HepG2 (cell line): ENCODE measurements around the gene QTRT2. TPM values are rescaled to one million over a fixed set of nuclear protein-coding genes. Genes with fewer than 3 reads are reported as not detected.

ENCODE experiments used
- ATAC-seq: fragments of 200-7000 bp; cut with Tn5 transposase; 3 replicates; pipeline ENCODE4 v1.9.1; 2020; ENCODE audit warnings: mild to moderate bottlenecking, moderate library complexity
- BruUV-seq: library from RNA; stranded (reverse); fragments of 400-500 nt; replicated peaks from 2 replicates; lab custom pipeline; 2021; lab: Mats Ljungman, UMichigan
- CTCF ChIA-PET: fragments of 300-600 bp; formaldehyde crosslinking; extraction: SDS; loops from one replicate; lab custom pipeline; 2021; ENCODE audit warnings: low total read pairs, inconsistent platforms, low intra/inter-chr PET ratio; lab: Yijun Ruan, JAX
- POLR2A ChIA-PET: fragments of 350-600 bp; sonication (Branson Sonifier 250); formaldehyde crosslinking; loops from one replicate; lab custom pipeline; 2020; ENCODE audit warnings: antibody characterized with exemption, inconsistent platforms; lab: Yijun Ruan, JAX
- DNase-seq: peaks from one replicate; pipeline ENCODE4 v3.0.0-alpha.2; 2015; ENCODE audit warnings: low spot score
- FAIRE-seq: peaks from 3 replicates; lab custom pipeline; 2011; peaks lifted over from hg19 to GRCh38; lab: Jason Lieb, UNC
- H2AFZ ChIP-seq: one replicate; pipeline ENCODE4 v1.6.1; 2011; ENCODE audit warnings: low read length, inconsistent platforms
- H3K27ac ChIP-seq: fragments of 300-600 bp; 3 replicates; pipeline ENCODE4 v1.8.0; 2011; ENCODE audit warnings: mixed run types, mild to moderate bottlenecking, mixed read lengths, low read length, inconsistent platforms; ENCODE audit not compliant: insufficient read depth; ENCODE audit errors: extremely low read length
- H3K27me3 ChIP-seq, 2 experiments: fragments of 200-600 bp in 1 of 2; 2 replicates in 1 of 2; 3 replicates in 1 of 2; pipeline versions ENCODE4 v1.6.0 to v1.8.0; 2011; ENCODE audit warnings: low read length in 2 of 2, mild to moderate bottlenecking in 2 of 2, moderate library complexity in 2 of 2, inconsistent platforms in 1 of 2; ENCODE audit not compliant: insufficient read depth in 2 of 2, control insufficient read depth in 1 of 2
- H3K36me3 ChIP-seq, 2 experiments: fragments of 200-600 bp in 1 of 2; replicated peaks in 1 of 2; 2 replicates in 1 of 2; 3 replicates in 1 of 2; pipeline versions ENCODE4 v1.5.1 to v1.8.0; 2011; ENCODE audit warnings: low read length in 2 of 2, inconsistent platforms in 1 of 2; ENCODE audit not compliant: insufficient read depth in 2 of 2, control insufficient read depth in 1 of 2
- H3K4me1 ChIP-seq: 2 replicates; pipeline ENCODE4 v1.5.1; 2012; ENCODE audit warnings: low read length, inconsistent platforms; ENCODE audit not compliant: insufficient read depth
- H3K4me2 ChIP-seq: 2 replicates; pipeline ENCODE4 v1.6.0; 2011; ENCODE audit warnings: low read depth, low read length, inconsistent platforms
- H3K4me3 ChIP-seq, 3 experiments: fragments of 200-600 bp in 1 of 3; sonication (generic), shearing (Covaris generic) in 1 of 3; replicated peaks in 1 of 3; 2 replicates each; pipeline ENCODE4 v1.5.1; 2011 to 2016; ENCODE audit warnings: low read length in 3 of 3, inconsistent platforms in 2 of 3, low read depth in 2 of 3, mild to moderate bottlenecking in 2 of 3, control low read depth in 1 of 3, mixed read lengths in 1 of 3; ENCODE audit not compliant: insufficient read depth in 1 of 3
- H3K79me2 ChIP-seq: one replicate; pipeline ENCODE4 v1.6.1; 2011; ENCODE audit warnings: low read length, inconsistent platforms; ENCODE audit not compliant: insufficient read depth
- H3K9ac ChIP-seq: 2 replicates; pipeline ENCODE4 v1.6.0; 2011; ENCODE audit warnings: mild to moderate bottlenecking, low read depth, low read length, inconsistent platforms; ENCODE audit not compliant: insufficient read depth
- H3K9me3 ChIP-seq: 2 replicates; pipeline ENCODE4 v1.5.1; 2012; ENCODE audit warnings: mild to moderate bottlenecking, low read length
- H4K20me1 ChIP-seq: 2 replicates; pipeline ENCODE4 v1.6.0; 2011; ENCODE audit warnings: inconsistent platforms, mild to moderate bottlenecking, low read length, moderate library complexity; ENCODE audit not compliant: insufficient read depth
- AFF4 ChIP-seq: sonication (generic); formaldehyde crosslinking; IDR thresholded peaks from 2 replicates; pipeline ENCODE4 v1.4.0; 2020; ENCODE audit warnings: missing genetic modification reagents
- CREB1 ChIP-seq, 2 experiments: fragments of 450-650 bp in 1 of 2; IDR thresholded peaks; 2 replicates each; pipeline ENCODE4 v1.6.1; 2016 to 2017; ENCODE audit warnings: control low read depth in 1 of 2, mild to moderate bottlenecking in 1 of 2, missing compliant biosample characterization in 1 of 2, missing genetic modification characterization in 1 of 2
- HIVEP1 ChIP-seq: sonication (generic); formaldehyde crosslinking; IDR thresholded peaks from 2 replicates; pipeline ENCODE4 v1.4.0; 2020; ENCODE audit warnings: mild to moderate bottlenecking, missing genetic modification reagents
- JUND ChIP-seq: sonication (generic); formaldehyde crosslinking; IDR thresholded peaks from 2 replicates; pipeline ENCODE4 v1.8.0; 2022; ENCODE audit warnings: mild to moderate bottlenecking, missing genetic modification reagents
- KLF16 ChIP-seq, 2 experiments: sonication (generic) in 1 of 2; formaldehyde crosslinking in 1 of 2; IDR thresholded peaks; 2 replicates each; pipeline versions ENCODE4 v1.6.1 to v1.8.0; 2016 to 2023; ENCODE audit warnings: missing genetic modification reagents in 2 of 2, missing compliant biosample characterization in 1 of 2
- MZF1 ChIP-seq: sonication (generic); formaldehyde crosslinking; IDR thresholded peaks from 2 replicates; pipeline ENCODE4 v1.8.1; 2023; ENCODE audit warnings: mild to moderate bottlenecking, missing genetic modification reagents, borderline replicate concordance
- NR3C1 ChIP-seq: sonication (generic); formaldehyde crosslinking; IDR thresholded peaks from 2 replicates; pipeline ENCODE4 v1.4.0; 2020; ENCODE audit warnings: missing genetic modification reagents
- SNAI1 ChIP-seq: sonication (generic); formaldehyde crosslinking; IDR thresholded peaks from 2 replicates; pipeline ENCODE4 v1.5.0; 2020; ENCODE audit warnings: mild to moderate bottlenecking, missing genetic modification reagents, borderline replicate concordance
- SYNCRIP ChIP-seq: fragments of 200-400 bp; formaldehyde crosslinking; IDR thresholded peaks from 2 replicates; pipeline ENCODE4 v1.6.1; 2018; ENCODE audit warnings: mild to moderate bottlenecking, low read depth, low read length; ENCODE audit not compliant: insufficient read depth
- ZNF432 ChIP-seq: sonication (generic); formaldehyde crosslinking; IDR thresholded peaks from 2 replicates; pipeline ENCODE4 v1.5.0; 2020; ENCODE audit warnings: missing genetic modification reagents, mild to moderate bottlenecking, borderline replicate concordance
- ZNF564 ChIP-seq: sonication (generic); formaldehyde crosslinking; IDR thresholded peaks from 2 replicates; pipeline ENCODE4 v1.8.1; 2023; ENCODE audit warnings: mild to moderate bottlenecking, missing genetic modification reagents
- WGBS: methylation state at CpG from one replicate; pipeline ENCODE4 v1.1.6; 2017; ENCODE audit warnings: low lambda C conversion rate; 5-methylcytosine and 5-hydroxymethylcytosine counted together
- in situ Hi-C: cut with HindIII; loops from 2 replicates; pipeline ENCODE4 v1.10.0; 2017; ENCODE audit warnings: low pct_unique_long_range_greater_than_20kb; ENCODE audit not compliant: extremely low pct_ligation_motif_present
- intact Hi-C: fragments of 100-400 bp; cut with micrococcal nuclease; formaldehyde crosslinking; loops from one replicate; pipeline ENCODE4 v1.10.0; 2022; ENCODE audit not compliant: unreplicated experiment
- polyA plus RNA-seq, 8 experiments: library from polyadenylated mRNA; depleted of rRNA in 3 of 8; stranded (reverse) in 7 of 8; unstranded in 1 of 8; fragments of >200 nt; fragmentation: Illumina TruSeq in 4 of 8; extraction: Trizol in 4 of 8; gene quantifications; 2 replicates each; pipeline versions ENCODE4 v1.2.1 to v1.2.3, GENCODE V29; 2011 to 2016; ENCODE audit warnings: low read depth in 4 of 8, missing spikeins in 1 of 8, mixed read lengths in 1 of 8; ENCODE audit not compliant: insufficient read depth in 1 of 8
- total RNA-seq, 5 experiments: library from RNA; depleted of rRNA; stranded (reverse); fragments of >200 nt; fragmentation: Illumina TruSeq; extraction: Trizol; gene quantifications; 2 replicates each; pipeline ENCODE4 v1.2.3, GENCODE V29; 2016; ENCODE audit warnings: low read depth in 1 of 5
- TF ChIP-seq, protein P1 (sequence below): sonication (generic); formaldehyde crosslinking; conservative IDR thresholded peaks from 2 replicates; pipeline ENCODE4 v1.8.1; 2023; ENCODE audit warnings: missing genetic modification reagents
- TF ChIP-seq, protein P2 (sequence below): sonication (generic); formaldehyde crosslinking; IDR thresholded peaks from 2 replicates; pipeline ENCODE4 v1.5.0; 2020; ENCODE audit warnings: missing genetic modification reagents, mild to moderate bottlenecking, borderline replicate concordance
- TF ChIP-seq, protein P3 (sequence below): sonication (generic); formaldehyde crosslinking; IDR thresholded peaks from 2 replicates; pipeline ENCODE4 v1.4.0; 2020; ENCODE audit warnings: missing genetic modification reagents

The QTRT2 gene
- total and polyA plus RNA-seq, 2 of the 13 experiments (the other 11 are each of a cell fraction or from before 2014, with no cell fraction given) = 7.1 to 33.4 TPM

DNA sequence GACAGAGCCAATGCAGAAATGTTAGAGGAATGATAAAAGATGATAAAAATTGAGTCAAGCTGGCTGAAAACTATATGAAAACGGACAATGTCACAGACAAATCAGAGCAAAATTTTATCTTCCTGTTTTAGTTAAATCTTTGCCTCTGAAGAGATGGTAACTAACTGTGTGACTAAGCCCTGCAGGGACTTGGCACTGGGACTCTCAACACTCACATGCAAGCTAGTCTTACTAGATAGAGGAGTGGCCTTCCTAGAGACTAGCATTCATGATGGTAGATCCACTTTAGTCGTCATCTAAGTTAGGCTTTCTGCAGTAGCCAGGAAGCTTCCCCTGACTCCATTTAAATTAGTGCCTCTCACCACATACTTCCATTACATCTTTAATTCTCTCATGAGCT is 4.3 kb upstream of the QTRT2 start (continued):
- TF ChIP-seq, protein P1, sequence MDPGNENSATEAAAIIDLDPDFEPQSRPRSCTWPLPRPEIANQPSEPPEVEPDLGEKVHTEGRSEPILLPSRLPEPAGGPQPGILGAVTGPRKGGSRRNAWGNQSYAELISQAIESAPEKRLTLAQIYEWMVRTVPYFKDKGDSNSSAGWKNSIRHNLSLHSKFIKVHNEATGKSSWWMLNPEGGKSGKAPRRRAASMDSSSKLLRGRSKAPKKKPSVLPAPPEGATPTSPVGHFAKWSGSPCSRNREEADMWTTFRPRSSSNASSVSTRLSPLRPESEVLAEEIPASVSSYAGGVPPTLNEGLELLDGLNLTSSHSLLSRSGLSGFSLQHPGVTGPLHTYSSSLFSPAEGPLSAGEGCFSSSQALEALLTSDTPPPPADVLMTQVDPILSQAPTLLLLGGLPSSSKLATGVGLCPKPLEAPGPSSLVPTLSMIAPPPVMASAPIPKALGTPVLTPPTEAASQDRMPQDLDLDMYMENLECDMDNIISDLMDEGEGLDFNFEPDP (CRISPR knock-in tag) = no peak
- TF ChIP-seq SNAI1 = no peak
- TF ChIP-seq HIVEP1 (CRISPR knock-in tag) = no peak
- TF ChIP-seq, protein P2, sequence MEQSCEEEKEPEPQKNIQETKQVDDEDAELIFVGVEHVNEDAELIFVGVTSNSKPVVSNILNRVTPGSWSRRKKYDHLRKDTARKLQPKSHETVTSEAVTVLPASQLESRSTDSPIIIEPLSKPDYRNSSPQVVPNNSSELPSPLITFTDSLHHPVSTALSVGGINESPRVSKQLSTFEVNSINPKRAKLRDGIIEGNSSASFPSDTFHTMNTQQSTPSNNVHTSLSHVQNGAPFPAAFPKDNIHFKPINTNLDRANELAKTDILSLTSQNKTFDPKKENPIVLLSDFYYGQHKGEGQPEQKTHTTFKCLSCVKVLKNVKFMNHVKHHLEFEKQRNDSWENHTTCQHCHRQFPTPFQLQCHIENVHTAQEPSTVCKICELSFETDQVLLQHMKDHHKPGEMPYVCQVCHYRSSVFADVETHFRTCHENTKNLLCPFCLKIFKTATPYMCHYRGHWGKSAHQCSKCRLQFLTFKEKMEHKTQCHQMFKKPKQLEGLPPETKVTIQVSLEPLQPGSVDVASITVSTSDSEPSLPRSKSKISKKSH = no peak
- TF ChIP-seq CREB1 (IDR thresholded peaks at IDR 0.05) = no peak
- TF ChIP-seq CREB1 (CRISPR knock-in tag; IDR thresholded peaks at IDR 0.05) = no peak
- no peak for TF ChIP-seq JUND
- TF ChIP-seq KLF16 (CRISPR knock-in tag; IDR thresholded peaks at IDR 0.05) = no peak

GRCh38 chr3:114057011-114057347 is 442 bp downstream of the QTRT2 start:
- peak overlapping the region; percentile 83 to 93 (median 84) for H3K4me3 ChIP-seq
- DNase-seq = no peak
- TSS peak; percentile 65 for BruUV-seq
- H3K27ac ChIP-seq = peak overlapping the region; percentile 73
- ChIA-PET POLR2A (no interaction called here), CTCF (no interaction called here)
- H3K27me3 ChIP-seq = no peaks in the 10 kb centered on the region; a peak in 1 of 5 replicates
- peak overlapping the region; percentile 75 for H3K9ac ChIP-seq
- peaks cover 47% of the 10 kb centered on the region for H3K79me2 ChIP-seq
- in situ Hi-C loops = no loop called here
- H3K9me3 ChIP-seq = no peaks in the 10 kb centered on the region
- intact Hi-C loops = loop anchor here (2.0 to 10.0 kb wide), 2 partner anchors 310 to 542 kb away; partner anchors contain the start of genes ATP6V1A, NAA50 and SPICE1
- H3K4me2 ChIP-seq = peak overlapping the region; percentile 75
- peak overlapping the region; percentile 96 for H2AFZ ChIP-seq
- WGBS = 0% methylated on average over 2 of the region's 8 CpGs
- peak; percentile 60 for ATAC-seq
- FAIRE-seq = no peak
- H4K20me1 ChIP-seq = no peaks in the 10 kb centered on the region
- H3K4me1 ChIP-seq = peaks cover 24% of the 10 kb centered on the region
- peaks cover 0 to 4% of the 10 kb centered on the region in 2 experiments; a peak in 1 of 5 replicates for H3K36me3 ChIP-seq
- TF ChIP-seq ZNF564 (CRISPR knock-in tag) = no peak
- TF ChIP-seq, protein P3, sequence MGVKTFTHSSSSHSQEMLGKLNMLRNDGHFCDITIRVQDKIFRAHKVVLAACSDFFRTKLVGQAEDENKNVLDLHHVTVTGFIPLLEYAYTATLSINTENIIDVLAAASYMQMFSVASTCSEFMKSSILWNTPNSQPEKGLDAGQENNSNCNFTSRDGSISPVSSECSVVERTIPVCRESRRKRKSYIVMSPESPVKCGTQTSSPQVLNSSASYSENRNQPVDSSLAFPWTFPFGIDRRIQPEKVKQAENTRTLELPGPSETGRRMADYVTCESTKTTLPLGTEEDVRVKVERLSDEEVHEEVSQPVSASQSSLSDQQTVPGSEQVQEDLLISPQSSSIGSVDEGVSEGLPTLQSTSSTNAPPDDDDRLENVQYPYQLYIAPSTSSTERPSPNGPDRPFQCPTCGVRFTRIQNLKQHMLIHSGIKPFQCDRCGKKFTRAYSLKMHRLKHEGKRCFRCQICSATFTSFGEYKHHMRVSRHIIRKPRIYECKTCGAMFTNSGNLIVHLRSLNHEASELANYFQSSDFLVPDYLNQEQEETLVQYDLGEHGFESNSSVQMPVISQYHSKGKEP (CRISPR knock-in tag) = no peak
- no peak for TF ChIP-seq ZNF432 (CRISPR knock-in tag)
- no peak for TF ChIP-seq AFF4 (CRISPR knock-in tag)
- TF ChIP-seq MZF1 (CRISPR knock-in tag) = no peak
- TF ChIP-seq NR3C1 (CRISPR knock-in tag) = no peak
- TF ChIP-seq SYNCRIP = no peak
